ENCODE data around the gene BBS9.

BBS9 gene

DNA sequence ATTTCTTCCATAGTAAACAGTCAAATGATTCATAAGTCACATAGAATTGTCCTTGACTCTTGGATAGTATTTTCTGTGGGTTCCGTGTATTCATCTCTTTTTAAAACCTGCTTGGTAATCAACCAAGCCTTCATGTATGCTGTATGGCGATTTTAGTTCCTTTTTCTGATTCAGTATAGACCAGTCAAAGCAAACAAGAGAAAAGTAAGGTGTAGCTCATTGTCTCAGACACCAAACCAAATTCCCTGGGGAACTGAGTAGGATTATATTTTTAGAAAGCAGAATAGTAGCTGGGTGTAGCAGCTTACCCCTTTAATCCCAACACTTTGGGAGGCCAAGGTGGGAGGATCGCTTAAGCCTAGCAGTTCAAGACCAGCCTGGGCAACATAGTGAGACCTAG is 240.5 kb downstream of the BBS9 start:
- DNase-seq (ENCODE audit: low spot score): no peak

DNA sequence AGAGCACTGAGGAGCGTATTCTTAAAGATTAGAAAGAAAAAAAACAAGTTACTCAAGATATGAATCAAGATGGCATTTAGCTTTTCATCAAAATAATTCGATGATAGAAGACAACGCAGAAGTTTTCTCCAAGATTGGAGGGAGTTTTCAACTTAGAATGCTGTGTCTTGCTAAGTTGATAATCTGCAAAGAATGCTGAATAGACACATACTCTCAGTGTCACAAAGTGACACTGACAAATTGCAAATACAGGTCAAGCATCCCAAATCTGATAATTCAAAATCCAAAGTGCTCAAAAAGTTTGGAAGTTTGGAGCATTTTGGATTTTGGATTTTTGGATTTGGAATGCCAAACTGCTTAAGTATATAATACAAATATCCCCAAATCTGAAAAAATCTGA is 243.8 kb downstream of the BBS9 start:
- DNase-seq (ENCODE audit: low spot score): no peak

DNA sequence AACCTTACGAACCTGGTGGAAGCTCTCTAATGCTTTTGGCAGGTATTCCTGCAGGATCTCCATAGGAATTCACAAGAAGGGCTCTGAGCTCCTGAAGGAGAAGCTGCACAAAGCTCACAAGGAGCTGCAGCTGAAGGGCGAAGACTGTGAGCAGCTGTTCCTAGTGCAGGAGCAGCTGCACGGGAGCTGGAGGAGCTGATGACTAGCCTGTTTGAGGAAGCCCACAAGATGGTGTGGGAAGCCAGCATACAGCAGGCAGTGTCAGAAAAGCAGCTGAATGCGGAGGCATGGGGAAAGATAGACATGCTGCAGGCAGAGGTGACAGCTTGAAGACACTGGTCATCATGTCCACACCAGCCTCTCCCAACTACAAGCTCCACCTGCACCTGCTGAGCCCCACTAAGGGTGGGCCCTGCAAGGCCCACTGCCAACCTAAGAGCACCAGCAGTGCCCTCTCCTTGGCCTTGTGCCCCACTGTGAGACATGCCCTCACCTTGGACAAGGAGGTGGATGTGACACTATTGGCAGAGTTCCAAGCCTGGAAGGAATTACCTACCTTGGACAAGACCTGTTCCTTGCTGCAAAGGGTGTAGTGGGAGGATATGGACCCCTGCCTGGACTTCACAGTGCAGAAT is 250.6 kb downstream of the BBS9 start:
- DNase-seq (ENCODE audit: low spot score): no peak

DNA sequence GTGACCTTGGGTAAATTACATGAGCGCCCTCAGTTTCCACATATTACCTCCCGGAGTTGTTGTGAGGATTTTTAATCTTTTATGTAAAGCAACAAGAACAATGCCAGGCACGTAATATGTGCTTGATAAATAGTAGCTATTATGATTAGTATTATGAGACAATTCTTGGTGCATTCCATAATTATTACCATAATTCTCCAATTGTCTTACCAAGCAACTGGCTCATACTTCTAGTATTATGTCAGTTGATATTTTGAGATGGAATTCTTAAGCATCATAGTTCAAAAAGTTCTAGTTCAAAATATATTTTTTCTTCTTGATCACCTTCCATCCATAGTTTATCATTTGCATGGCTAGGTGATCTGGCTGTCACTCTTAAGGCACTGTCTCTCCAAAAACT is 259.0 kb downstream of the BBS9 start:
- no peak for DNase-seq (ENCODE audit: low spot score)

DNA sequence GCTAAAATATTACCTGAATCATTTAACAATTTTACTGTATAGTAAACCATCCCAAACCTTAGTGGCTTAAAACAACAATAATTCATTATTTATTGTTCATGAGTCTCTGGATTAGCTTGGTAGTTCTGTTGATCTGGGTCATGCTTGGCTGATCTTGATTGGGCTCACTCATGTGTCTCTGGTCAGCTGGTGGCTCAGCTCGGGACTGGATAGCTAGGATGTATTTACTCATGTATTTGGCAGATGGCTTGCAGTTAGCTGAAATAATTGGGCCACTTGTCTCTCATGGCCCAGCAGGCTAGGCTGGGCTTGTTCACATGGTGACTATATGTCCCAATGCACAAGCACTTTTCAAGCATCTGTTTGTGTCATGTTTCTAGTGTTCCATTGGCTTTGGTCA is 262.8 kb downstream of the BBS9 start:
- DNase-seq (ENCODE audit: low spot score): no peak

DNA sequence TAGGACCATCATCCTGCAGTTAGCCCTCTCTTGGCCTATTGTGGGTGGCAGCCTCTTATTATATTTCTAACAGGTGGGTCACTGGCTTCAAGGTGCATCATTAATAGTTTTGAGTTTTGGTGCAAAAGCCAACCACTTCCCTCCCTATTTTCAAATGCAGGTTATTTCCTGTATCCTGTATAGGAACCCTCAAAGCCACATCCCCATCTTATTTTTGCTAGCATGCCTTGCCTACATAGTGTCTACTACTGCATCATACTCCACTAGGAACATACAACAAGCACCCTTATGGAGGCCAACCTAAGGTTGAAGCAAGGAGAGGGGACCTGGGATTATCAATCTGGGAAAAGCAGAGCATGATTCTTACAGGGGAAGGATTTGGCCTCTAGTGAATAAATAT is 264.4 kb downstream of the BBS9 start:
- DNase-seq (ENCODE audit: low spot score): no peak

DNA sequence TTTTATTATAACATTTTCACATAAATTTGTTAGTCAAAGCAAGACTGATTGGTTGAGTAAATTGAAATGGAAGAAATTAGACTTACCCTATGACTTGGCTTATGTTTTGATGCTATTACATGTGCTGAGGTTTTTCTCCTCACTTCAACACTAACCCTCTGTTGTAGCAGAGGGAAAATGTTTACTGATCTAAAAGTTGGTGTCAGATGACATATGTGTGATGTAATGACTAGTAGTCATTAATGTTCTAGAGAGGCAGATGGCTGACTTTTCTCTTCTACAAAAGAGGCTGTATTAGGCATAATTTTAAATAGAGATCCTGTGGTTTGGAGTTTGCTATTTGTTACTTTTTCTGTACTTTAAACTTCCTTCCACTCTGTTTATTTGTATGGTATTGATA is 266.0 kb downstream of the BBS9 start:
- DNase-seq (ENCODE audit: low spot score): peak; percentile 49

DNA sequence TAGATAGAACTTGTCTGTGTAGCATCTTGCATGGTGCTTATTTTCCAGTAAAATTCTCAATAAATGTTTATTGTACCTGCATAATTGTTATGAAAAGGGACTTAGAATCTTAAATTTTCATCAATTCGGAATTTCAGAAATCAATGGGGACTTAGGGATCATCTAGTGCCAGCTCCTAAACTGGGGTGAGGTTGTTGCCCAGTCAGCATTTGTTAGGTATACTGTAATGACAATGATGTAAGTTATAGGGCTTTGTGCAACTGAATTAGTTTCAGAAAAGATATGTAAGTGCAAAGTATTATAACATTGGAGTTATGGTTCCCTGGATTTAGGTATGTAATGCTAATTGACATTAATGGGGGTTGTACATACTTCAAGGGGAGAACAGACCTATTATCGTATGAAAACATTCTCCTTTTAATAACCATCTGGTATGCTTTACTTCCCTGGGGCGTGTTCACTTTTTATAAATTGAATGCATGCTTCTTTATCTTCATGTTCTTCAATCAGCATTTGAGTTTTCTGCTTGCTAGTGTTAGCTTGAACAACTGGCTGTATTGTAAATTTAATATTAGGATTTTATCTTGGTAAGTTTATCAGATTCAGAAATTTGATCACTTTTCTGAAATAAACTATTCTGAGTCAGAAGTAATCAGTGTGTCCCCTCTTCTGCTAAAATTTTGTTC is 270.3 kb downstream of the BBS9 start:
- no peak for DNase-seq (ENCODE audit: low spot score)

DNA sequence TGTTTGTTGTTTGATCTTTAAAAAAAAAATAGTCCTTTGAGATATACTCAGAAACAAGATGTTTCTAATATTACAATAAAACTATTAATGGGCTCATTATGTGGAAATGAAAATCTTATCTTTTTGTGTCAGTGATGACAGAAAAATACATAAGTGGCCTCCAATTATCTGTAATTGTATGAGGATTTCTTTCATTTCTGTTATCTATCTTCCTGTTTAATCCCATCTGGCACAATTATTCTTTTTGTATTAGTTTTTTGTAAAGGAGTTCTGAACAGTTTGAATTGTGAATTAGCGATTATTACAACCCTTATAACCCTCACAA is 270.8 kb downstream of the BBS9 start:
- DNase-seq (ENCODE audit: low spot score): no peak

DNA sequence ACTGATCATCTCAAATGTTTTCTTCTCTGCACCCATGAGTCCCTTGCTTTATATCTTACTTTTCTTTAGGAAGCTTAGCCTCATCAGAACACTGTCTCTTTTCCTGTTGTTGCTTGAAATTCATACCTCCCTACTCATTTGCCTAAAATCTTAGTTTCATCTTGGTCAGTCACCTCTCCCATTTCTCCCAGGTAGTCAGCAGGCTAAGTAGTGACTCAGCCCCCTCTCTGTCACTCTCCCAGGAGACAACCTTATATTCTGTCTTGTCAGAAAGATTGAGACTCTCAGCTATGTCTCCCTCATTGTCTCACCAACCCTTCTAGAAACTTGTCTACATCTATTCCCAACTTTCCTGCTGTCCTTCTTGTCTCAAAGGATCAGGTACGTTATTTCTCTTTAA is 280.9 kb downstream of the BBS9 start:
- DNase-seq (ENCODE audit: low spot score): no peak

DNA sequence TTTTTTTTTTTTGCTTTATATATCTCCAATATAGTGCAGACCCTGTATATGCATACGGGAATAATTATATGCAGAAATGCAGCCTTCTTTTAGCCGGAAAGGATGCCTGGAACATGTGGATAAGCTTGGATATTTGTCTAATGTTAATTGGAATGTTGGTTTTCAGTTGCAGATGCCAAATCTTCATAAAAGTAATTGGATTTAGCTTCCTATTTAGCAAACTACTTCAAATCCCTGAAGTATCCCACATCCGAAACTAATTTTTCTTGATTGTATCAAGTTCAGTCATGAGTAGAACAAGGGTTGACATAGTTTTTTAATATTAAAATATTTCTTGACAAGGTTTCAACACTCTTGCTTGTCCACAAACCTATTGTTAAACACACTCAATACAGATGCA is 281.7 kb downstream of the BBS9 start:
- DNase-seq (ENCODE audit: low spot score): no peak

DNA sequence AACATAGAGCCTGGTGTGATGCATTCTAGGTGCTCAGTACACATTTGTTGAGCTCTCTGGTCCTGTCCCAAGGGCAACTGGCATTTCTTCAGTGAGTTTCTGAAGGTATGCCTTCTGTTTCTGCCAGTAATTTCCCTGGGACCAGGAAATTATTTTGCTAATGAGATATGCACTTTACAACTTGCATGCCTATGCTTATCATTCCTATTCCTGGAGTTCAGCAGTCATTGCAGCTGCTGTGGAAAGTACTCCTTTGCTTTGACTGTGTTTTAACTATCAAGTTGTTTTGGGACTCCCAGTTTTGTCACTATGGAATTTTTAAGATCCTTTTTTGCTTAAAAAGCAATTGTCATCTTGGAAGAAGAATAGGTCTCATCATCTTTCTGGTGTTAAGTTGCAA is 283.0 kb downstream of the BBS9 start:
- no peak for DNase-seq (ENCODE audit: low spot score)

DNA sequence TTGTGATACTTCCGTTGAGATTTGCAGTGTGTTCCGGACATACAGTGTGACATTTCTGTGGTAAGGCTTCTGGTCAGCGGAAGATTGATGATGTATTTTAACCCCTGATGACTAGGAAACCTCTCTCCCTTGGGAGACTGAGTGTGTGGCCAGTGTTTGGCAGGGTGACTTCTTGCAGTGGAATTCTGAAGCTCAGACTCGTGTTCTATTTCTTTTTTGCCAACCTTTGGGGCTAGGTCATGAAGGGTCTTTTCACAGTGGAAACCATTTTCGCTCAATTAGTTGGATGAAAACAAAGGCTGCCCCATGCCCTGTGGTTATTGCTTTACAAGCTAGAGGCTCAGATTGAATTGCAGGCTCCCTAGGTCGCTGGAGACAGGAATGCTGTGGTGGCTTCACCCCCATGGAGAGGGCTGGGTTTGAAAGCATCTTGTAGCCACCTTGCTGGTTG is 288.9 kb downstream of the BBS9 start:
- no peak for DNase-seq (ENCODE audit: low spot score)

DNA sequence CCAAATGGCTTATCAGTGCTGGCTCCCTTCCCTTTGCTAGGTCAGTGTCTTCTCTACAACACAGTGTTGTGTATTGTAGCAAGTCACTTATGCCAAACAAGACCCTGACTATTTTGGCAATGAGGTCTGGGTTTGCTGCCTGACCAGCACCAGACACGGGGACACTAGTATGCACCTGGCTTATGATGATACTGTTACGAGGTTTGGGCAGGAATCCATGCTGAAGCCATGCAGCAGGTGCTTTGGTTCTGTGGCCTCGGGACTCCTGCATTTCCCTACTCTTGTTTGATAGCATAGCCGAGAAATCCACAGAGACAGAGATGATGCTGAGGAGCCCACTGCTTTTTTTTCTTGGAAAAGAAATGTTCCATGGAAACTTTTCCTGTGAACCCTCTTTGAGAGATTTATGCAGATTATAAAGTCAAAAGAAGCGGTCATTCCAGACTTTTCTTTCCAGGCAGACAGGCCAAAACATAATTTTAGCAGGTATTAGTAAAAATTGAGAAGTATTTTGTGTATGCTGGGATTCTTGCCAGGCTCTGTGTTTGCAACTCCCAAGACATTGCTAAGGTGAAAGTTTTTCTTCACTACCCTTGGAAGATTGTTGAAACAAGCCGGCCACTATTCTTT is 291.1 kb downstream of the BBS9 start:
- DNase-seq (ENCODE audit: low spot score): no peak

DNA sequence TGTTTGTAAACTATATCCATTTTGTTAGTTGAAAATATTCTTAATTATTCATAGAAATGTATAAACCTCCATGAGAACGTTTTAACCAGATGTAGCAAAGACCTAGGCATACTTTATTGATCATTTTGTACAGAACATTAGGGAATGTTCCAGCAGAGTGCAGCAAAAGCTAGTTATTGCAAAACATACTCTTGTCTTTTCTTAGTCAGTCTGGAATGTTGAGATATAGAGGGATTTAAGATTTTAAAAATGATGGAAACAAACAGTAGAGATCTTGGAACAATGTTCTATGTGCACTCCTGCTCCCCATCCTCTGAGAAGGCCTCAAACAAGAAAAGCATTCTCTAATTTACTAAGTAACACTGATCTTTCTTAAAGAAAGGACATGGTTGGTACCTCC is 292.1 kb downstream of the BBS9 start:
- DNase-seq (ENCODE audit: low spot score): no peak

DNA sequence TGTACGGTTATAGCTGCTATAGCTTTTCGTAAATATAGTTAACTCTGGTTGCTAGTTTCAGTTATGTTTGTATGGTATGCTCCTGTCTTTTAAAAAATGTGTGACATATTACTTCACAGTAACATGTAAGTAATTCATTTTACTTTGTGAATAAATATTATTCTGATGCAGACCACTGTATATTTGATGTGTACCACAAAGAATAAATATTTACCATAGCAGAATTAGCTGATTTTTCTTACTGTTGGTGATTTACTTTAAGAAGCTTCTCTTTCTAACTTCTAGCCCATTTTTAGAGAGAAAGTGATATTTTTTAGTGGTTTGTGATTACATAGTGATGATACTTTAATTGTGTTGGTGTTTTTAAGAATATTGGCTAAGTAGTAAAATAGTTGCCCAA is 292.8 kb downstream of the BBS9 start:
- DNase-seq (ENCODE audit: low spot score): no peak

DNA sequence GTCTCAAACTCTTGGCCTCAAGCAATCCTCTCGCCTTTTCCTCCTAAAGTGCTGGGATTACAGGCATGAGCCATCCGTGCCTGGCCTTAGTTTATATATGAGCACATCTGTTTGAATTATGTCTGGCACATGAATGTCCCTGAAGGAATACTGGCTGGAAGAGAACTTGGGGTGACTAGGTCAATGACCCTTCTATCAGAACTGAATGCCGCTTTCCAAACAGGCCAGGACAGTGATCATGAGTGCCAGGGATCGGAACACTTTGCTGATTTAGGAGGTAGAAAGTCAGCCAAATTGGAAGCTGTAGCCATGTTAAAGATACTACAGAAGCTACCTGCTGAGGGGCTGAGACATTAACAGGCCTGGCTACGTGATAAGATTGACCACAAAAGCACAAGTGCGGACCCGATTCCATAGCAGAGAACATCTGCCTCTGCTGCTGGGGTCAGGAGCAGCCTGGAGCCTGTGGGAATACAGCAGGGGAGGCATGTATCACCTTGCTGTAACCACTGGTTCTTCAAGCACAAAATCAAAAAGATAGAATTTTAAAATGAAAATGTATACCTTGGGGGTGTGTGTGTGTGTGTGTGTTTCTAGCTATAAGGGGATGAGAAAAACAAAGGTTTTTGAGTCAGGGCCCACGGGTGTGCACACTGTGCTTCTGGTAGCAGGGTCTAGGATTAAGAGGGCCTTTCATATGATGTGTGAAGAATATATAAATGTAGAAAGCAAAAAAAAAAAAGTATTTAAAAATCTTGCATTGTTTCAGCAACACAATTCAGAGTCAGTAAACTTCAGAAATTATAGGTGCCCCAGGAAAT is 293.7 kb downstream of the BBS9 start:
- no peak for DNase-seq (ENCODE audit: low spot score)

DNA sequence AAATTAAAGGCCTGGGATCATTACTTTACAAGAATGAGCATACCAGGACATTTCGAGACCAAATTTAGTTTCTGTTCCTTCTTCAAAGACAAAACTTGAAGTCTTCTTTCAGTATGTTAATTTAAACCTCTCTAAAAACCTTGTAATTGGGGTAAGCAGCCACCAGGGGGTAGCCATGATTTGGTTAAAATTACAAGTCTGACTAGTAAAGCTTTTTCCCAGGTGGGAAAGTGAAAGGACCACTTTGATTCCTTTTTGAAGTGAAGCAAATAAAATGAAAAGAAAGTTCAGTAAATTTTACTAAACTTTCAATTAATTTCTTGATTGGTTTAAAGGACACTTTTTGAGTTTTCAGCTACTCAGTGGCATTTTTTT is 294.3 kb downstream of the BBS9 start:
- peak; percentile 19 for DNase-seq (ENCODE audit: low spot score)

DNA sequence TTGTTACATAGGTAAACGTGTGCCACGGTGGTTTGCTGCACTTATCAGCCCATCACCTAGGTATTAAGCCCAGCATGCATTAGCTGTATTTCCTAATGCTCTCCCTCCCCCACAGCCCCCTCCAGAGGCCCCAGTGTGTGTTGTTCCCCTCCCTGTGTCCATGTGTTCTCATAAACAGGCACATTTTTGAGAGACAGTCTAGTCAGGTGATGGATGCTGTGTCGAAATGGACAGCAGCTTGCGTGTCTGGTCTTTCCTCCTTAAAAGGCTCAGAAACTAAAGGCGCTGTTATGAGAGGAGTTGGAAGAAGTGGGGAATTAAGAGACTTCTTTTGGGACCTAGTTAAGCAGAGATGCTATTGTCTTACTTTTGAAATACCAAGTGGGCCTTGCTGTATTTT is 296.0 kb downstream of the BBS9 start:
- no peak for DNase-seq (ENCODE audit: low spot score)

DNA sequence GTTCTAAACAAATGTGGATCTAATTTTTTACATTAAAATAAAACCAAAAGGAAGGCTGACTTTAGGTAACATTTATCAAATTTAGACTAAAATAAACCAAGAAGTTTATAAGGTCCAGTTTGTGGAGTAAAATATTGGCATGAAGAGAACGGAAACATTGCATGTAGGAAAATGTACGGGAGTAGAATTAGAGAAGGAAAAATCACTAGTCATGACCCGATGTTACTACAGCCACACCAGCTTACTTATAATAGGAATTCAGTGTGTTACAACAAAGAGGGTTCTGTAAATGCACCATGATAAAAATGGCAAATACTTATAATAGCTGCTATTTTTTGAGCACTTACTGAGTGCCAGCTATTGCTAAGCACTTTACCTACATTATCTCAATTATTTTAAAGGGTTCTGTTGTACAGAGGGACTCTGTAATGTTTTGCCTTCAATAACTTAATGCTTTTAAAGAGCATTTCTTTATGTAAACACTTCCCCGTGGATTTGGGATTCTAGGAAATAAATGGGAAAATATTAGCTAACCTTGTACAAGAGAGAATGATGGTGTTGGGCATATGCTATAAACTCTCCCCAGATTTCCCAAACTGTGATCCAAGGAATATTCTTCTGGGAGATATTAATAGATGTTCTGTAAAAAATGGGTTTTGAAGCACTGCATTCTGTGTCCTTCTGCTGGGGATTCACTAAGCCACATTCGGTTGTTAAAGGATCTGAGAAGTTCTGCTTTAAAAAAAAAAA is 296.7 kb downstream of the BBS9 start:
- DNase-seq (ENCODE audit: low spot score): peak; percentile 69

DNA sequence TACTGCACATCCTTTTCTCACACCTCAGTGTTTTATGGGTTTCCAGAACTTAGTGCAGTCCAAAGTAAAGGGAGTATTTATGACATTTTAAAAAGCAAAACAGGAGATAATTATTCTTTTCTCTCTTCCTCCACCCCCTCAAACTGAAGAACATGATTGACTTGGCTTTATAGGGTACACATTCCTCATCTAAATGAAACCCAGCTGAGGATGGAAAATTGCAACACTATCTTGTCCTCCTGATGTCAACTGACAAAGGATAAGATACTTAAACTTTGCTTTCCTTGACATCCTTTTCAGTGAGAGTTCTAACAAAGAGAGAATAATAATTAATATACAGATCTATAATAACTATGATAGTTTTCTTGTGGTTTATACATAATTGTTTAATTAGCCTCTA is 299.1 kb downstream of the BBS9 start:
- no peak for DNase-seq (ENCODE audit: low spot score)

DNA sequence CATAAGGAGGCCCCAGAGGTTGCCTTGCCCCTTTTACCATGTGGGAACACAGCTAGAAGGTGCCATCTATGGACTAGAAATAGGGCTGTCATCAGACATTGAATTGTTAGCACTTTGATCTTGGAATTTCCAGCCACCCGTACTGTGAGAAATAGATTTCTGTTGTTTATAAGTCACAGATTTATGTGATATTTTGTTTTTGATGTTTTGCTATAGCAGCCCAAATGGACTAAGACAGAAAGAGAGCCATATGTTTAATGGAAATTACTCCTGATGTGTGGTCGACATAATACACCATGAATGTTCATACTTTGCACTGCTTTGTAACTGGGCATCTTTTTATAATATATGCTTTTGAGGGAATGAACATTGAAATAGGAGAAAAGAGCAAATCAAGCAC is 302.2 kb downstream of the BBS9 start:
- no peak for DNase-seq (ENCODE audit: low spot score)

All from COLO829 (cell line).